Activated CD4-positive, alpha-beta memory T cell treated with anti-CD3 and anti-CD28 coated beads for 36 hours (primary cell): ENCODE measurements around the gene GABBR1. TPM values are rescaled to one million over a fixed set of nuclear protein-coding genes. Genes with fewer than 3 reads are reported as not detected.

ENCODE experiments used
- CTCF ChIA-PET: fragments of 350-600 bp; sonication (Branson Sonifier 250); formaldehyde crosslinking; loops from one replicate; lab custom pipeline; 2021; ENCODE audit warnings: antibody characterized with exemption, inconsistent platforms; lab: Charles Lee
- POLR2A ChIA-PET: fragments of 350-600 bp; sonication (Branson Sonifier 250); formaldehyde crosslinking; loops from one replicate; lab custom pipeline; 2021; ENCODE audit warnings: antibody characterized with exemption; lab: Charles Lee
- DNase-seq: peaks from one replicate; pipeline ENCODE4 v3.0.0-alpha.2; 2020
- H3K27ac Mint-ChIP-seq: one replicate; pipeline ENCODE4 v1.8.0; 2021; ENCODE audit warnings: mixed read lengths
- H3K27me3 Mint-ChIP-seq: one replicate; pipeline ENCODE4 v1.8.0; 2021; ENCODE audit warnings: mixed read lengths
- H3K36me3 Mint-ChIP-seq: one replicate; pipeline ENCODE4 v1.8.0; 2021; ENCODE audit warnings: mixed read lengths
- H3K4me1 Mint-ChIP-seq: one replicate; pipeline ENCODE4 v1.8.0; 2021; ENCODE audit warnings: low read depth, mixed read lengths
- H3K4me3 Mint-ChIP-seq: one replicate; pipeline ENCODE4 v1.8.0; 2021; ENCODE audit warnings: mild to moderate bottlenecking, mixed read lengths
- H3K9me3 Mint-ChIP-seq: one replicate; pipeline ENCODE4 v1.8.0; 2021; ENCODE audit warnings: mixed read lengths
- intact Hi-C: fragments of 100-400 bp; cut with micrococcal nuclease; formaldehyde crosslinking; loops from one replicate; pipeline ENCODE4 v1.15.1; 2023
- total RNA-seq, 2 experiments: library from RNA; stranded (reverse); gene quantifications; one replicate each; pipeline ENCODE4 v1.2.3, GENCODE V29; 2021

The GABBR1 gene
- total RNA-seq, 2 experiments from 2014 or later: 21.1 to 23.5 TPM

DNA sequence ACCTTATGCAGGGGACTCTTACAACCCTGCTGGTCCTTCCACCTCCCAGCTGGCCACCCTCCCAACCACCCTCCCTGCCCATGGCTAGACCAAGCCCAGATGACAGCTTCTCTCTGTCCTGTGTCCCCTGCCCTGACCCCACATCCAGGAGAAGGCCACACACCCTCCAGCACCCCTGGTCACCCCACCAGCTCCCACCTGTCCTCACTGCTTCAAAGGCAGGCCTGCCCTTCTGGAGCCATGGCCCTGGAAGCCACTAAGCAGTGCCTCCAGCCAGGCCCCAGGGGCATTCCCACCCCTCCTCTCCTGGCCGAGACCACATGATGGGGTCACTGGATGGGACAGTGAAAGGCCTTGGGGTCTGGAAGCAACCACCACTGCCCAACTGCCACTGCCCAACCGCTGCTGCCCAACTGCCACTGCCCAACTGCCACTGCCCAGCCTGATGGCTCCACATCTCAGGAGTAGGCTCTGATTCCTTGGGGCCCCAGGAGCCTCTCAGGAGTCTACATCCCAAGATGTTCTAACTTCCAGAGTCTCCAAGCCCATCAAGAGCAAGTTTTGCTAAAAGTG lies 103.9 kb downstream of the GABBR1 start:
- H3K27ac Mint-ChIP-seq: no peak overlapping the region
- peaks cover 28% of the 10 kb centered on the region for H3K27me3 Mint-ChIP-seq
- DNase-seq: no peak
- intact Hi-C loops: no loop called here
- ChIA-PET CTCF (no interaction called here), POLR2A (no interaction called here)
- no peaks in the 10 kb centered on the region for H3K36me3 Mint-ChIP-seq
- no peak overlapping the region for H3K4me3 Mint-ChIP-seq
- no peaks in the 10 kb centered on the region for H3K9me3 Mint-ChIP-seq
- no peaks in the 10 kb centered on the region for H3K4me1 Mint-ChIP-seq

DNA sequence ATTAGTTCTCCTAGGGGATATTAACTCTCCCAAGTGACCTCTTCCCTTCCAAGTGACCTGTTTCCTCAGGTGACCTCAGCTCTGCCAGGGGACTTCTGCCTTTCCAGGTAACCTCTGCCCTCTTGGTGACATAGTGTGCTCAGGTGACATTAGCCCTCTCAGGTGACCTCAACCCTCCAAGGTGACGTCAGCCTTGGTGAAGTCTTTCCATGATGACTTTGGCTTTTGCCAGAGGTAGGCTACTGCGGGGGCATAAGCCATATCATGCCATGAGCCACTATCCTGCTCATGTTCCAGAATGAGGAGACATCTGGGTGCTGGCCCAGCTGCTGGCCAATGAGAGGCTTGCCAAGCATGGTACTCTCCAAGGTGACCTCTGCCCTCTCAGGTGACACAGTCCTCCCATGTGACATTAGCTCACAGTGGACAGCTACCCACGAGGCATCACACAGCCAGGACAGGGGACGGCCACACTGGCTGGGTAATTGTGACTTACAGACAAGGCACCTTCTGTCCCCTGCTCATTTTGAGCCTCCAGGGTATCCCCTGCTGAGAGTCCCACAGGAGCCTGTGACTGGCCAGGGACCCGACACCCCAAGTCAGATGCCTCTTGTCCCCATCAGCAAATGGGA lies 104.6 kb downstream of the GABBR1 start:
- no peak overlapping the region for H3K4me3 Mint-ChIP-seq
- CTCF ChIA-PET: no interaction called here
- peaks cover 30% of the 10 kb centered on the region for H3K27me3 Mint-ChIP-seq
- no peaks in the 10 kb centered on the region for H3K36me3 Mint-ChIP-seq
- H3K27ac Mint-ChIP-seq: no peak overlapping the region
- no peaks in the 10 kb centered on the region for H3K9me3 Mint-ChIP-seq
- POLR2A ChIA-PET: no interaction called here
- no peaks in the 10 kb centered on the region for H3K4me1 Mint-ChIP-seq
- no peak for DNase-seq
- intact Hi-C loops: no loop called here

DNA sequence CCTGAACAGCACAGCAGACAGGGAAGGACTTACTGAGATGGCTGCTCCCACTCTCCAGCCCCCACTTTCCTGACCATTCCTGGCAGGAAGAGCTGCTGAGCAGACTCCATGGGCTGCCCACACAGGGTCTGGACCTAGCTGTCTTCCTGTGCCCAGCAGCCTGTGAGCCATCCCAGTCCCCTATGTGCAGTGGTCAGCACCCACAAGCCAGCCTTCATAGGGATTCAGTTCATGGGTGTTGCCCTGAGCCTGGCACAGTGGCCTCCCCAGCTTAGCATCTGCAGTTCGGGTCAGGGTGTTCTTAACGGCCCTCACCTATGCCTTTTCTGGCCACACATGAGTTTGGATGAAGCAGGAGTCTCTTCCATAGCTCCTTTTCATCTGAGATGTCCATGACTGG lies 105.4 kb downstream of the GABBR1 start:
- Mint-ChIP-seq H3K9me3 (no peaks in the 10 kb centered on the region), H3K36me3 (no peaks in the 10 kb centered on the region), H3K27ac (no peak overlapping the region), H3K4me1 (no peaks in the 10 kb centered on the region), H3K4me3 (no peak overlapping the region), H3K27me3 (peaks cover 32% of the 10 kb centered on the region)
- DNase-seq: no peak
- POLR2A ChIA-PET: no interaction called here
- CTCF ChIA-PET: no interaction called here
- intact Hi-C loops: no loop called here

DNA sequence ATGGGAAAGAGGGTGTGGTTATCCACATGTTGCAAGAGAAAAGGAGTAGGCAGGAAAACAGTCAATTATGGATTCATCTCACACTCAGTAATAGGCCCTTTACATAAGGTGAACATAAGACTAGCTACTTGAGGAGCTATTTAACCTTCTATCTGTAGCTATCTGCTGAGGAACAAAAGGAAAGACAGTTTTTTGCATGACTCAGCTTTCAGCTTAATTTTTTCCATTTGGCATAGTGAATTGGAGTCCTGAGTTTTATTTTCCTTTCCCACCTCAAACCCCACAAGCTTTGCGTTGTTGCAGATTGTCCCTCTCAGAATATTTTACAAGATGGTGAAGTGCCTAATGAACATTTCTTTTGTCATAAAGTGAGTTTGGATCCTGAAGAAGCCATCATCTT lies 105.9 kb downstream of the GABBR1 start:
- DNase-seq: no peak
- CTCF ChIA-PET: interaction anchor here (0.7 kb wide), 1 partner anchor 60 kb away, joined by 3 read pairs; no protein-coding TSS in a partner anchor
- intact Hi-C loops: no loop called here
- Mint-ChIP-seq H3K9me3 (no peaks in the 10 kb centered on the region), H3K27me3 (peaks cover 32% of the 10 kb centered on the region), H3K4me3 (no peak overlapping the region), H3K36me3 (no peaks in the 10 kb centered on the region), H3K4me1 (no peaks in the 10 kb centered on the region), H3K27ac (no peak overlapping the region)
- POLR2A ChIA-PET: no interaction called here

DNA sequence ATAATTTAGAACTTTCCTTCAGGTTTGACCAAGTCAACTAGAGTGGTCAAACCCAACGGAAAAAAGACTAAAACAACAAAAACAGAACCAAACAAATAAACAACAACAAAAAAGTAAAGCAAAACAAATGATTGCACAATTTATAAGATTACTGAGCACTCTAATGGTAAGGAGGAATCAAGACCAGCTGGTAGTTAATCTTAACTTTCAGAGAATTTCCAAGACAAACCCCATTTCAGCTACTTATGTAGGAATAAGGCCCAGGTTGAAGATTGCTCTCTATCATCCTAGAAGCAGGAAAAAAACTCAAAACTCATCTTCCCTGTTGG lies 107.7 kb downstream of the GABBR1 start:
- Mint-ChIP-seq H3K27me3 (peaks cover 37% of the 10 kb centered on the region), H3K9me3 (no peaks in the 10 kb centered on the region), H3K27ac (no peak overlapping the region), H3K36me3 (no peaks in the 10 kb centered on the region), H3K4me3 (no peak overlapping the region), H3K4me1 (no peaks in the 10 kb centered on the region)
- DNase-seq: no peak
- intact Hi-C loops: no loop called here
- ChIA-PET POLR2A (no interaction called here), CTCF (interaction anchor here (0.9 kb wide), 1 partner anchor 125 kb away, joined by 4 read pairs; no protein-coding TSS in a partner anchor)

DNA sequence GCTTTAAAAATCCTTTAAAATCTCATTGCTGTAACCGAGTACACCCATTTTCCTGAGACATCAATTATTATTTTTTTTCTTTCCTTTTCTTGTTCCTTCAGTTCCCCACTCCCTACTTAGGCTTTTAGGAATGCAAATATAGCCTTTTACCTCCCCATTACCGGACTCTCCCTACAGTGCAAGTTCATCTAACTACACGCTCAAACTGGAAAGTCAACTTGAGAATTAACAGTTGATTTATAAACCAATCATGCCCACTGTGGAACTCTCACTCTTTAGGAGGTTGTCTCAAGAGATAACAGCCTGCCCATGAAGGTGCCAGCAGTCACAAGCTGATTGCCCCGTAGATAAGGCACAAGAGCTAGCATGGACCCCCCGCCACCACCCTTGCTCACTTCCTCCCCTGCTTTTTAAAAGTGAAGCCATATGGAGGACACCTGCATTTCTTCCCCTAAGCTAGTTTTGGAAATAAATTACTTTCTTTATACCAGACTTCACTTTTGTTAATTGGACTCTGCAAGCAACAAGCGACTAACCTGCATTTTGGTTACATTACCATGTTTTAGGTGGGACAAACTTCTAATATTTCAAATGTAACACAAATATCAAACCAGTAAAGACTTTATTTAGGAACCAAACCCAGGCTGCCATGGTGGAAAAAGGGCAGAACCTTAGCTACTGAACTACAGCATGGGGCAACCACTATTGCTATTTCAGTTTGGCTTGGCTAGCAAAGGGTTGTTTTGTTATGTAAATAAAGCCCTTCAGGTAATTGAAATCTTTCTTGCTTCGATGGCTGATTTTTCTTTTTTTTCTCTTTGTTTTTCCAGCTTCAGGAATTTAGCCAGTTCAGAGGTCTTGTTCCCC lies 108.3 kb downstream of the GABBR1 start:
- CTCF ChIA-PET: interaction anchor here (0.9 kb wide), 1 partner anchor 126 kb away, joined by 4 read pairs; no protein-coding TSS in a partner anchor

DNA sequence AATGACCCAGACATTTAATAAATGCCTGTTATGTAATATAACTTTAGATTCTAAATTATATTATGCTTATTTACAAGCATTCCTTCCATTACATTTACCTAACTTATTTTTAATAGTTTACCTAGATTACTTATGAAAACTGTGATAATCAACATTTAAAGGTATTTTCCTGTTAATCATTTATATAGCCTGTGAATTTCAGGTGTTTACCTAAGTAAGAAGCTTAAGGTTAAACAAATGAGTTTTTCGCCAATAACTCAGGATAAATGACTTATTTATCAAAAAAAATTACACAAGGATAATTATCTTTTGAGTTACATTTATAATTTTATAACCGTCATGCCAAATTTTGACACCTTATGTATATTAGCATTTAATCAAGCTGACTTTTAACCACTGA lies 108.9 kb downstream of the GABBR1 start:
- H3K27me3 Mint-ChIP-seq: peaks cover 35% of the 10 kb centered on the region
- H3K4me3 Mint-ChIP-seq: no peak overlapping the region
- ChIA-PET CTCF (no interaction called here), POLR2A (no interaction called here)
- H3K4me1 Mint-ChIP-seq: no peaks in the 10 kb centered on the region
- no peak for DNase-seq
- H3K36me3 Mint-ChIP-seq: no peaks in the 10 kb centered on the region
- H3K9me3 Mint-ChIP-seq: no peaks in the 10 kb centered on the region
- intact Hi-C loops: no loop called here
- no peak overlapping the region for H3K27ac Mint-ChIP-seq

More for the DNA sequence above, 108.3 kb downstream of the GABBR1 start:
- Mint-ChIP-seq H3K4me3 (no peak overlapping the region), H3K27me3 (peaks cover 37% of the 10 kb centered on the region), H3K36me3 (no peaks in the 10 kb centered on the region), H3K27ac (no peak overlapping the region), H3K4me1 (no peaks in the 10 kb centered on the region), H3K9me3 (no peaks in the 10 kb centered on the region)
- DNase-seq: no peak
- POLR2A ChIA-PET: no interaction called here
- intact Hi-C loops: no loop called here

DNA sequence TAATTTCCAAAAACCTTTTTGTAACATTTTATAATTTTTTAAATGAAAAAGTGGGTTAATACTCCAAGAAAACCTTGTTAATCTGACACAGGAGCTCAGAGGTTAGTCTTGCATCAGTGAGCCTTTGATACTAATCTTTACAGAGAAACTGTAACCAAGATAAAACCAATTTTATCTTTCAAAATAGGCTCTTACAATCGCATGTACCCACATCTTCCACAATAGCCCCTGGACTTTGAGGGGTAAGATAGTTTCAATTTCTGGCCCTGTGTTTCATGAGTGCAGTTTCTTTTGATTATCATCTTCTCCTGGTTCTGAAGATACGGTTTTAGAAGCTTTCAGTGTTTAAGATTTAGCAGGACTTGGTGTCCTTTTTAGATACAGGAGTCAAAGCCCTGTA lies 110.8 kb downstream of the GABBR1 start:
- H3K4me1 Mint-ChIP-seq: no peaks in the 10 kb centered on the region
- H3K36me3 Mint-ChIP-seq: no peaks in the 10 kb centered on the region
- DNase-seq: no peak
- no peak overlapping the region for H3K27ac Mint-ChIP-seq
- intact Hi-C loops: no loop called here
- no peaks in the 10 kb centered on the region for H3K9me3 Mint-ChIP-seq
- POLR2A ChIA-PET: no interaction called here
- H3K27me3 Mint-ChIP-seq: peaks cover 32% of the 10 kb centered on the region
- CTCF ChIA-PET: no interaction called here
- H3K4me3 Mint-ChIP-seq: no peak overlapping the region

DNA sequence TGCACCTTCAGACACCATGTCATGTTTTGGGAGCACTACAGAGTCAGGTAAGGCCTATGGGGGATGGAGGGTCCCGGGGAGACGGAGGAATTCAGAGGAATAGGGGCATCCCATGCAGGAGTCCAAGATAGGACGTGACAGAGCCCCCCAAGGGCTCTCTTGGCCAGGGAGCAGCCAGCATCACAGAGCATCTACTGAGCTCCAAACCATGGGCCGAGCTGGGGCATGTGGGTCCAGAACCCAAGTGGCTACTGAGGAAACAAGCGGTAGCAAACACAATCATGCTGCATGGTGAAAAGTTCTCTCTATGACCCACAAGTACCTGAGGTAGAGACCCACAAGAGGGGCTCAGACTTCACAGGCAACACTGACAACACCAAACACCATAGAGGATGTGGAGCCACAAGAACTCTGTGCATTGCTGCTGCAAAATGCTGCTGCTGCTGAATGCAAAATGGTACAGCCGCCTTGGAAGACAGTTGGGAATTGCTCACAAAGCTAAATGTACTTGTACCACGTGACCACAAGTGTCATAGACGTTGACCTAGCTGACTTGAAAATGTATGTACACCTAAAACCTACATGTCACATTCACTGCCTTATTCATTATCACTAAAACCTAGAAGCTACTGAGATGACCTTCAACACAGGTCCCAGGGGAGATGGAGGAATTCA lies 111.8 kb downstream of the GABBR1 start:
- no peak for DNase-seq
- peaks cover 5% of the 10 kb centered on the region for H3K4me1 Mint-ChIP-seq
- H3K36me3 Mint-ChIP-seq: no peaks in the 10 kb centered on the region
- no peak overlapping the region for H3K27ac Mint-ChIP-seq
- ChIA-PET CTCF (no interaction called here), POLR2A (no interaction called here)
- H3K4me3 Mint-ChIP-seq: no peak overlapping the region
- no peaks in the 10 kb centered on the region for H3K9me3 Mint-ChIP-seq
- intact Hi-C loops: no loop called here
- peaks cover 26% of the 10 kb centered on the region for H3K27me3 Mint-ChIP-seq

DNA sequence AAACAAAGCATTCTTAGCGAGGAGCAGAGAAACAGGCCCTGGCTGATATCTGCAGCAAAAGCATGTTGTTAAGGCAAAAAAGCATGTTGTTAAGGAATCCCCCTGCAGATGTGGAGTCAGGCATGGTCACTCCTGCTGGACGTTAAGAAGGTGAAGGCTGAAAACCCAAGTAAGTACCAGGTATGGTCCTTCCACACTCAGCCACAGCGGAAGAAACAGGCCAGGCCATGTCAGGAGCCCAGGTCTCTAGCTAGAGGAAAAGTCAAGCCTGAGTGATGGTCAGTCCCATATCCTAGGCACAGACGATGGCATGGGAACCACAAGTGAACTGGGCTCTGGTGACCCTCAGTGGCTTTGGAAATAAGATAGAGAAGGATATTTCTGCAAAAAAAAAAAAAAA lies 112.8 kb downstream of the GABBR1 start:
- CTCF ChIA-PET: no interaction called here
- H3K4me3 Mint-ChIP-seq: no peak overlapping the region
- H3K9me3 Mint-ChIP-seq: no peaks in the 10 kb centered on the region

DNA sequence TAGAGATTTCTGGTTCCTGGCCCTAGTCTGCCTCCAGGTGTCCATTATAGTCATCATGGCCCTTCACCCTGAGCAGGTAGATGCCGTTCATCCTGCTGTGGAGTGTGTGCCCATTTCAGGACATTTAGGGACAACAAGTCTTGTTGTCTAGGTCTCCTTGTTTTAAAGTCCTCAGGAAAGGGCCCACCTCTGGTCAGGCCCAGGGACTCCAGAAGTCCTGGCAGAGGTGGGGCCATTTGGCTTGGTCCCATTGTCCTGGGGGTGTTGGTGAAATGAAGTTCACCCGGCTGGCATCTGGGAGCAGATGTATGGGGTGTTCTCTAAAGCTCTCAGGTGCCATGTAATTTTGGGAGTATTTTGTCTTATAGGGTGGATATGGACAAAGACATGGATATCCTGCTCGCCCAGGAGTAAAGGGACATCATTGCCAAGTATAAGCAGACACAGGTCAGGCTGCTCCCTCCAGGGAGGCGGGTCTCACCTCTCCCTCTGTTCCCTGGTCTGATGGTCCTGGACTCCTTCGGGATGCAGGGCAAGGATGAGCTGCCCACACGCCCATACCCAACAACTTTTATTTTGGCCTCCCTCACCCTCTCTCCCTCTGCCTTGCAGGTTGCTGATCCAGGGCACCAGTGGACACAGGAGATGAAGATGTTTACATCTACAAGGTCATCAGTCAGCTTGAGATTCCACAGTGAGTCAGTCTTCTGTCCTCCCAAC lies 113.5 kb downstream of the GABBR1 start:
- H3K27ac Mint-ChIP-seq: no peak overlapping the region
- ChIA-PET CTCF (no interaction called here), POLR2A (no interaction called here)
- peaks cover 12% of the 10 kb centered on the region for H3K4me1 Mint-ChIP-seq
- H3K9me3 Mint-ChIP-seq: no peaks in the 10 kb centered on the region
- H3K36me3 Mint-ChIP-seq: no peaks in the 10 kb centered on the region
- H3K27me3 Mint-ChIP-seq: peaks cover 16% of the 10 kb centered on the region
- H3K4me3 Mint-ChIP-seq: no peak overlapping the region
- intact Hi-C loops: no loop called here
- DNase-seq: no peak

More for the DNA sequence above, 112.8 kb downstream of the GABBR1 start:
- no peak overlapping the region for H3K27ac Mint-ChIP-seq
- peaks cover 19% of the 10 kb centered on the region for H3K27me3 Mint-ChIP-seq
- POLR2A ChIA-PET: no interaction called here
- intact Hi-C loops: no loop called here
- DNase-seq: no peak
- H3K4me1 Mint-ChIP-seq: peaks cover 9% of the 10 kb centered on the region
- H3K36me3 Mint-ChIP-seq: no peaks in the 10 kb centered on the region
